PC-9 (cell line): ENCODE results near the gene NOL6. TPM values are rescaled to one million over a fixed set of nuclear protein-coding genes. Genes with fewer than 3 reads are reported as not detected.

Experiments used
- BruUV-seq: library from RNA; stranded (reverse); fragments of 400-500 nt; replicated peaks from 2 replicates; lab custom pipeline; 2021; lab: Mats Ljungman, UMichigan
- CTCF ChIA-PET: fragments of 300-600 bp; sonication (Branson Sonifier 250); formaldehyde crosslinking; loops from one replicate; lab custom pipeline; 2022; ENCODE audit warnings: antibody characterized with exemption; lab: Charles Lee
- POLR2A ChIA-PET: fragments of 300-600 bp; sonication (Branson Sonifier 250); formaldehyde crosslinking; loops from one replicate; lab custom pipeline; 2022; ENCODE audit warnings: antibody characterized with exemption; ENCODE audit not compliant: unreplicated experiment; lab: Charles Lee
- DNase-seq, 2 experiments: peaks; one replicate each; pipeline versions ENCODE4 v3.0.0 to v3.0.0-alpha.2; 2015 to 2022; ENCODE audit warnings: mixed read lengths in 1 of 2
- H2AFZ ChIP-seq: fragments of 200-600 bp; sonication (generic); 2 replicates; pipeline ENCODE4 v1.8.1; 2017; ENCODE audit warnings: antibody characterized with exemption
- H3F3A ChIP-seq: fragments of 200-600 bp; sonication (generic); 2 replicates; pipeline ENCODE4 v1.8.1; 2017; ENCODE audit warnings: antibody characterized with exemption, mild to moderate bottlenecking, low read depth; ENCODE audit not compliant: insufficient read depth
- H3K27ac ChIP-seq: fragments of 200-600 bp; sonication (generic); 2 replicates; pipeline ENCODE4 v1.6.1; 2016; ENCODE audit warnings: mixed run types
- H3K27me3 ChIP-seq: fragments of 200-600 bp; sonication (generic); 2 replicates; pipeline ENCODE4 v1.6.1; 2016; ENCODE audit warnings: low read depth, mixed run types; ENCODE audit not compliant: insufficient read depth
- H3K36me3 ChIP-seq: fragments of 200-600 bp; sonication (generic); 2 replicates; pipeline ENCODE4 v1.6.1; 2016; ENCODE audit warnings: low read depth, mixed run types
- H3K4me1 ChIP-seq: fragments of 200-600 bp; sonication (generic); replicated peaks from 2 replicates; pipeline ENCODE4 v1.6.1; 2016; ENCODE audit warnings: mixed run types; ENCODE audit not compliant: insufficient read depth
- H3K4me2 ChIP-seq: fragments of 200-600 bp; sonication (generic); 2 replicates; pipeline ENCODE4 v1.6.1; 2017; ENCODE audit warnings: mixed run types
- H3K4me3 ChIP-seq: fragments of 200-600 bp; sonication (generic); 2 replicates; pipeline ENCODE4 v1.6.1; 2016; ENCODE audit warnings: mixed run types
- H3K79me2 ChIP-seq: fragments of 200-600 bp; sonication (generic); 2 replicates; pipeline ENCODE4 v1.6.1; 2017; ENCODE audit warnings: low read depth, mixed run types
- H3K9me2 ChIP-seq: fragments of 200-600 bp; sonication (generic); 2 replicates; pipeline ENCODE4 v1.8.1; 2017; ENCODE audit warnings: mild to moderate bottlenecking; ENCODE audit not compliant: insufficient read depth
- H3K9me3 ChIP-seq: fragments of 200-600 bp; sonication (generic); 2 replicates; pipeline ENCODE4 v1.8.1; 2016; ENCODE audit warnings: low read depth; ENCODE audit not compliant: insufficient read depth
- H4K20me1 ChIP-seq: fragments of 200-600 bp; sonication (generic); 2 replicates; pipeline ENCODE4 v1.8.1; 2017; ENCODE audit not compliant: insufficient read depth
- EZH2 ChIP-seq: fragments of 200-600 bp; sonication (generic); IDR thresholded peaks from 2 replicates; pipeline ENCODE4 v1.8.0; 2017; ENCODE audit warnings: antibody characterized with exemption, low read depth
- intact Hi-C: fragments of 100-400 bp; cut with micrococcal nuclease; formaldehyde crosslinking; loops from one replicate; pipeline ENCODE4 v1.10.0; 2022; ENCODE audit not compliant: unreplicated experiment
- total RNA-seq: library from RNA; stranded (reverse); gene quantifications from 2 replicates; pipeline ENCODE4 v1.2.3, GENCODE V29; 2021
- TF ChIP-seq, protein P1 (sequence below): fragments of 200-600 bp; sonication (generic); conservative IDR thresholded peaks from 2 replicates; pipeline ENCODE4 v1.6.1; 2017; ENCODE audit warnings: mixed run types, antibody characterized with exemption, mild to moderate bottlenecking, moderate library complexity

Gene NOL6
- total RNA-seq, 1 experiment from 2014 or later: 15.5 TPM

DNA sequence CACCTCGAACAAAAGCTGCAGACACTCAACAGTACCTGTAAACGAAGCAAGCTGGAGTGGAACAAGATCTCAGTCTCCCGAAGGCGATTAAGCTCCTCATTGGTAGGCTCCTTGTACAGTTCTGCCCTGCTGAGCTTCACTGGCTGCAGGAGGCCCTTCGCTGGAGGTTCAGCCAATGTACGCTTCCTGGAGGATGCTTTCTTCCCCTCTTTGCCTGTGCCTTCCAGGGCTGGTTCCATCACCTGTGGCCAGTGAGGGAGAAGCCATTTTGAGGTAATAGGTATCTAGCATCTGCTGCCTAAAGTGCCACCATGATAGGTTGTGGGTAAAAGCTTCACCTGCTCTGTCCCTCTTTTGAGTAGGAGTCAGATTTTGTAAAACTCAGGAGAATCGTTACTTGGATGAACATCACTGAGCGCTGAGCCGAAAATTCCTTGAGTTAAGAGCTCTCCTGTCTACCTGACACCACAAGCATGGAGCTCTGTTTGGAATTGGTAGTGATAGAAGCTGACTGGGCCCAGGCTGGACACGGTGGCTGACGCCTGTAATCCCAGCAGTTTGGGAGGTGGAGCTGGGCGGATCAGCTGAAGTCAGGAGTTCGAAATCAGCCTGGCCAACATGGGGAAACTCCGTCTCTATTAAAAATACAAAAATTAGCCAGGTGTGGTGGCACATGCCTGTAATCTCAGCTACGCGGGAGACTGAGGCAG lies 1.4 kb downstream of the NOL6 start:
- Histone ChIP-seq H3K4me2 (peak overlapping the region; percentile 91), H3K79me2 (peaks cover 24% of the 10 kb centered on the region), H3K9me3 (no peaks in the 10 kb centered on the region), H3K4me3 (peak overlapping the region; percentile 80; the same call in 1 of the 2 replicates), H3K36me3 (no peaks in the 10 kb centered on the region), H3K27me3 (no peaks in the 10 kb centered on the region), H3K27ac (no peak overlapping the region), H3K9me2 (no peaks in the 10 kb centered on the region), H2AFZ (no peak overlapping the region), H3K4me1 (0 out of 2 replicates have a peak, but pooled peaks cover 10% of the 10 kb centered on the region), H4K20me1 (no peaks in the 10 kb centered on the region), H3F3A (no peaks in the 10 kb centered on the region)
- TF ChIP-seq EZH2: no peak
- TF ChIP-seq, protein P1, sequence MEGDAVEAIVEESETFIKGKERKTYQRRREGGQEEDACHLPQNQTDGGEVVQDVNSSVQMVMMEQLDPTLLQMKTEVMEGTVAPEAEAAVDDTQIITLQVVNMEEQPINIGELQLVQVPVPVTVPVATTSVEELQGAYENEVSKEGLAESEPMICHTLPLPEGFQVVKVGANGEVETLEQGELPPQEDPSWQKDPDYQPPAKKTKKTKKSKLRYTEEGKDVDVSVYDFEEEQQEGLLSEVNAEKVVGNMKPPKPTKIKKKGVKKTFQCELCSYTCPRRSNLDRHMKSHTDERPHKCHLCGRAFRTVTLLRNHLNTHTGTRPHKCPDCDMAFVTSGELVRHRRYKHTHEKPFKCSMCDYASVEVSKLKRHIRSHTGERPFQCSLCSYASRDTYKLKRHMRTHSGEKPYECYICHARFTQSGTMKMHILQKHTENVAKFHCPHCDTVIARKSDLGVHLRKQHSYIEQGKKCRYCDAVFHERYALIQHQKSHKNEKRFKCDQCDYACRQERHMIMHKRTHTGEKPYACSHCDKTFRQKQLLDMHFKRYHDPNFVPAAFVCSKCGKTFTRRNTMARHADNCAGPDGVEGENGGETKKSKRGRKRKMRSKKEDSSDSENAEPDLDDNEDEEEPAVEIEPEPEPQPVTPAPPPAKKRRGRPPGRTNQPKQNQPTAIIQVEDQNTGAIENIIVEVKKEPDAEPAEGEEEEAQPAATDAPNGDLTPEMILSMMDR: no peak
- intact Hi-C loops: loop anchor here (10.0 kb wide), 1 partner anchor 252 kb away; no protein-coding TSS in a partner anchor
- CTCF ChIA-PET: no interaction called here
- no peak for DNase-seq
- BruUV-seq: no TSS peak
- POLR2A ChIA-PET: no interaction called here

DNA sequence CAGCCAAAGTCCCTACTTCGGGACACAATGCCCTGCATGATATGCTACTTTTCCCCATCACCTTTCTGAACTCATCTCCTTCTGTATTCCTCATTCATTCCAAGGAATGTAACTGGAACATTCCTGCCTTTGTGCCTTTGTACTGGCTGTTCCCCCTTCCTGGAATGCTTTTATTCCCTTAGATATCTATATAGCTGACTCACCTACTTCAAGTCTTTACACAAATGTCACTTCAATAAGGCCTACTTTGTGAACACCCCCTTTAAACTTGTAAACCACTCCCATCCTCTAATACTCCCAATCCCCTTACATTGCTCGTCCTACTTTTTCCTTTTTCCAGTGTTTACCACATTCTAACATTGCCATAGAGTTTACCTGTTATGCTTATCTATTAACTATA lies 2.4 kb downstream of the NOL6 start:
- CTCF ChIA-PET: no interaction called here
- TF ChIP-seq EZH2: no peak
- TF ChIP-seq, protein P1: no peak

DNA sequence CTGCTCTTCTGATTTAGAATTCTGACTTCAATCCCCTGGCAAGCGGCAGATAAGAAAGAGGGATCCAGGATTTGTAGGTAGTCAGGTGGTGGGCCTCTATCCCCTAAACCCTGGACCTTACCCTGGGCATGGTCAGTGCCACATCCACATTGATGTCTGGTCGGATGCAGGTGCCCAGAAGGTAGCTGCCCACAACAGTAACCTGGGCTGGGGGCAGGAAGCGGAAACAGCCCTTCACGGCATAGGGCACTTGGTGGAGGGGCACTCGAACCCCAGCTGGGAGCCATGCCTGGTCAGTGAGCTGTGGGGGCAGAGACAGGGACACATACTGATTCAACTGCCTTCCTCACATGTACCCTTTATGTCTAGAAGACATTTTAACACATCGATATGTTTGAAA lies 3.8 kb downstream of the NOL6 start:
- Histone ChIP-seq H3K4me1 (0 out of 2 replicates have a peak, but pooled peaks cover 10% of the 10 kb centered on the region), H3F3A (no peaks in the 10 kb centered on the region), H3K9me2 (no peaks in the 10 kb centered on the region), H2AFZ (no peak overlapping the region), H3K4me3 (no peak overlapping the region), H3K79me2 (peaks cover 24% of the 10 kb centered on the region), H3K27ac (no peak overlapping the region), H4K20me1 (no peaks in the 10 kb centered on the region), H3K4me2 (no peak overlapping the region), H3K9me3 (no peaks in the 10 kb centered on the region), H3K36me3 (no peaks in the 10 kb centered on the region), H3K27me3 (no peaks in the 10 kb centered on the region)
- intact Hi-C loops: loop anchor here (10.0 kb wide), 1 partner anchor 255 kb away; no protein-coding TSS in a partner anchor
- ChIA-PET POLR2A (no interaction called here), CTCF (no interaction called here)
- no TSS peak for BruUV-seq
- TF ChIP-seq EZH2: no peak
- TF ChIP-seq, protein P1: no peak
- no peak for DNase-seq

More for the DNA sequence above, 2.4 kb downstream of the NOL6 start:
- Histone ChIP-seq H3K9me2 (no peaks in the 10 kb centered on the region), H4K20me1 (no peaks in the 10 kb centered on the region), H2AFZ (no peak overlapping the region), H3K4me1 (0 out of 2 replicates have a peak, but pooled peaks cover 10% of the 10 kb centered on the region), H3K4me3 (no peak overlapping the region), H3F3A (no peaks in the 10 kb centered on the region), H3K27me3 (no peaks in the 10 kb centered on the region), H3K79me2 (peaks cover 24% of the 10 kb centered on the region), H3K9me3 (no peaks in the 10 kb centered on the region), H3K27ac (no peak overlapping the region), H3K36me3 (no peaks in the 10 kb centered on the region), H3K4me2 (no peak overlapping the region)
- BruUV-seq: no TSS peak
- POLR2A ChIA-PET: no interaction called here
- DNase-seq: no peak
- intact Hi-C loops: loop anchor here (10.0 kb wide), 1 partner anchor 253 kb away; no protein-coding TSS in a partner anchor
